Tibial nerve (tissue), 4 donors: ENCODE measurements around the gene COX6B1.
"Not testable (repeated sequence)": the region's sequence is repeated elsewhere in the genome, so short reads cannot be mapped to it uniquely, and the experiment has no call there.

ENCODE experiments used
- EP300 ChIP-seq, 2 donors: sonication (generic); formaldehyde crosslinking; IDR thresholded peaks; one replicate each; pipeline ENCODE4 v1.6.1; 2017; ENCODE audit warnings: antibody characterized with exemption in 2 of 2, mild to moderate bottlenecking in 1 of 2
- POLR2A ChIP-seq, 2 donors: fragments of 450-650 bp; IDR thresholded peaks; one replicate each; pipeline ENCODE4 v1.6.1; 2017; ENCODE audit warnings: antibody characterized with exemption in 2 of 2, mild to moderate bottlenecking in 2 of 2, moderate library complexity in 2 of 2
- TF ChIP-seq, protein P1 (sequence below), 5 experiments: fragments of 200-600 bp in 3 of 5; fragments of 450-650 bp in 2 of 5; sonication (generic) in 3 of 5; IDR thresholded peaks; one replicate each; pipeline ENCODE4 v1.5.1; 2016 to 2019; ENCODE audit warnings: antibody characterized with exemption in 5 of 5, mild to moderate bottlenecking in 3 of 5, moderate library complexity in 2 of 5

- TF ChIP-seq EP300, POLR2A (IDR thresholded peaks at IDR 0.05): not testable (repeated sequence)
- TF ChIP-seq, protein P1, sequence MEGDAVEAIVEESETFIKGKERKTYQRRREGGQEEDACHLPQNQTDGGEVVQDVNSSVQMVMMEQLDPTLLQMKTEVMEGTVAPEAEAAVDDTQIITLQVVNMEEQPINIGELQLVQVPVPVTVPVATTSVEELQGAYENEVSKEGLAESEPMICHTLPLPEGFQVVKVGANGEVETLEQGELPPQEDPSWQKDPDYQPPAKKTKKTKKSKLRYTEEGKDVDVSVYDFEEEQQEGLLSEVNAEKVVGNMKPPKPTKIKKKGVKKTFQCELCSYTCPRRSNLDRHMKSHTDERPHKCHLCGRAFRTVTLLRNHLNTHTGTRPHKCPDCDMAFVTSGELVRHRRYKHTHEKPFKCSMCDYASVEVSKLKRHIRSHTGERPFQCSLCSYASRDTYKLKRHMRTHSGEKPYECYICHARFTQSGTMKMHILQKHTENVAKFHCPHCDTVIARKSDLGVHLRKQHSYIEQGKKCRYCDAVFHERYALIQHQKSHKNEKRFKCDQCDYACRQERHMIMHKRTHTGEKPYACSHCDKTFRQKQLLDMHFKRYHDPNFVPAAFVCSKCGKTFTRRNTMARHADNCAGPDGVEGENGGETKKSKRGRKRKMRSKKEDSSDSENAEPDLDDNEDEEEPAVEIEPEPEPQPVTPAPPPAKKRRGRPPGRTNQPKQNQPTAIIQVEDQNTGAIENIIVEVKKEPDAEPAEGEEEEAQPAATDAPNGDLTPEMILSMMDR (IDR thresholded peaks at IDR 0.05): not testable (repeated sequence)
Measured at GRCh38 chr19:35691106-35691505, 43.0 kb downstream of the COX6B1 start.
